Measurements from ENCODE around the gene SNRPD1. TPM values are rescaled to one million over a fixed set of nuclear protein-coding genes. Genes with fewer than 3 reads are reported as not detected.

The SNRPD1 gene
- 7.7 and 14.1 TPM in 2 replicates for total RNA-seq

DNA sequence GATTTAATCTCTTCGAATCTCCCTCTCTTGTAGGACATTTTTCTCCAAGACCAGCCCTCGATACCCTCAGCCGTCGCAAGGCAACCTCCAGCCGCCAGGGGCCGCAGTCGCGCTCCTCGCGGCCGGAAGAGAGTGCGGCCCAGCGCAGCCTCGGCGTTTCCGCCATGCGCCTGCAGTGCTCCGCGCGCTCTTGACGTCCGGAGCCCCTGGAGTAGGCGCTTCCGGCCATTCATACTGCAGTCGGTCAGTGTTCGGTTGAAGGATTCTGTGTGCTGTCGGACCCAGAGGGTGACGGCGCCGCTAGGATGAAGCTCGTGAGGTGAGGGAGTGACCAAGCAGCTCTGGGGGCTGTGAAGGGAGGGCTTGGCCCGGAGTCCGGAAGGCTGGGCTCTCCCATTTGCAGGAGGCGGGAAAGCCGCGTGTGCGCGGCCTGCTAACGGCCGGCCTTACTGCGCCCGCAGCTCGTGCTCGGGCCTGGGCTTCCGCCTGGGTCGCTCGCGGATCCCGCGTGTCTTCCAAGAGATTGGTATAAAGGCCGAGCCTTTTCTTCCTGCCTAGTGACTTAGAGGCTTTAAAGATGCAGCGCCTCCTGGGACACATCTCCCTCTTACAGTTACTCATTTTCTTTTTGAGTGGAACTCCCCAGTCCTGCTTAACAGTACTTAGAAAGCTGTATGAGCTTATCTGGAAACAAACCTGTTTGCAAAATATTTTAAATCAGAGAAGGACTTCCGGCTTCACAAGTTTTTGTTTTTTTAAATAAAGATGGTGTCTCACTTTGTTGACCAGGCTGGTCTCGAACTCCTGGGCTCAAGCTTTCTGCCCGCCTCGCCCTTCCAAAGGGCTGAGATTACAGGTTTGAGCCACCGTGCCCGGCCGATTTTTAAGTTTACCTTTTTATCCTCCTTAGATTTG, at the start of gene SNRPD1:
SNRPD1 (plus strand) TSS at position 190 of the 915 bp plus-strand sequence; CDS start at position 306, 116 bp downstream.

DNA sequence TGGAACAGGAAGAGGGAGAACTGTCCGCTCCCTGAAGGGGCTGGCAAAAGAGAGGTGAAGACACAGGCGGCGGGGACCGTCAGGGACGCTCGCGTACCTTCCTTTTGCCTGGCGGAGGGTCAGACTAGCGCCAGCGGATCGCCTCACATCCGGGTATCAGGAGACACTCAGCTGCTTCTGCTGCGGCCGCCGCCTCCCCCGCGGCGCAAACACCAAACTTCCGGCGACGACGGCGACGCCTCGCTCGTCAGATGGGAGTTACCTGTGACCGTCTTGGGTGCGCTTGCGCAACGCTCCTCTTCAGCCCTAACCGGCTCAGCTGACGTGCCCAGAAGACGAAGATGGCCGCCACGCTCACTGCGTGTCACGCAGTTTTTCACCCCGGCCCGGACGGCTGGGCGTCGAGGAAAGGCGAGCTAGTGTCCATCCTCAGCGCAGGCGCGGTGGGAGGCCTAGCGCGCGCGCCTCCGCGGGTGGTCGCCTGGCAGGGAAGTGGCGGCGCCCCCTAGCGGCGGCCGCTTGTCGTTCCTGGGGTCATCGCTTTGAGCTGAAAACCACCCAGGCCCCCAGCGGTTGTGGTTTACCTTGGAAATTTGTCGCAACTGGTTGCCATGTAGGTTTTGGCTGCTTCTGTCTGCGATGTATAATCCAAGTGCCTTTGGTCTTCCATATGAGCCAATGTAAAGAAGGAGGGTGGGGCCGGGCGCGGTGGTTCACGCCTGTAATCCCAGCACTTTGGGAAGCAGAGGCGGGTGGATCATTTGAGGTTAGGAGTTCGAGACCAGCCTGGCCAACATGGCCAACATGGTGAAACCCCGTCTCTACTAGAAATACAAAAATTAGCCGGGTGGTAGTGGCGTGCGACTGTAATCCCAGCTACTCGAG, 11.3 kb upstream of the SNRPD1 start, which contains the start of gene ESCO1:
ESCO1 (minus strand) TSS at position 179 of the 885 bp plus-strand sequence. CDS start 25,861 bp downstream, outside the sequence.

Other genes with a start within 250 kb of the SNRPD1 start
- gene ESCO1, start 11.6 kb upstream of the SNRPD1 start, total RNA-seq: 14.6 and 17.4 TPM in 2 replicates
- gene ABHD3, start 92.5 kb downstream of the SNRPD1 start, total RNA-seq: 5.9 and 6.2 TPM in 2 replicates
- 71.0 and 87.6 TPM in 2 replicates for gene MIB1, start 128.5 kb downstream of the SNRPD1 start, total RNA-seq